ENCODE measurements around the gene SLC46A3. TPM values are rescaled to one million over a fixed set of nuclear protein-coding genes. Genes with fewer than 3 reads are reported as not detected.

SLC46A3 gene
- total RNA-seq, 2 donors from 2014 or later = 8.2 to 16.8 TPM

DNA sequence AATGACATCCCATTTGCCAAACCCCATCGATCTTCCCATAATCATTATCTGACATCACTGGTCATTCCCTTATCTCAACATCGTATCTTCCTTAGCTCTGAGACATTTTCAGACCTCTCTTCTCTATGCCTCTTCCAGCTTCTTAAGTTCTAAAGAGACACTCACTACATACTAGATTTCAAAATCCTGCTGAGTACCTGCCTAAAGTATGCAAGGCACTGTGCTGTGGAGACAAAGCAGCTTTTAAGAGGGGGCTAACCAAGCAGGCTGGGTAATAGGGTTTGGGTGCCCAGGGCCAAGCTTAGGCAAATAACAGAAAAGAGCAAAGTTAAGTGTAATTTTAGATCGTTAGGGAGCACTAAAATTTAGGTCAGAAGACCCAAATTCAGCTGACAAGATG, 63.2 kb downstream of the SLC46A3 start:
- H3K27ac ChIP-seq = no peak overlapping the region
- 71% methylated on average over 3 of the region's 3 CpGs for WGBS
- no peak overlapping the region for H3K4me3 ChIP-seq
- no peaks in the 10 kb centered on the region for H3K36me3 ChIP-seq
- H3K9me3 ChIP-seq = no peaks in the 10 kb centered on the region
- no peaks in the 10 kb centered on the region for H3K27me3 ChIP-seq (replicated peaks; ENCODE audit: insufficient read depth)
- intact Hi-C loops (cut with DNase I) = loop anchor here (5.0 to 10.0 kb wide), 3 partner anchors 62 to 1459 kb away; partner anchors contain the start of genes PAN3 and SLC46A3
- H3K4me1 ChIP-seq (replicated peaks) = no peaks in the 10 kb centered on the region
- no peak for DNase-seq (ENCODE audit: low spot score)
- TF ChIP-seq POLR2AphosphoS5 (IDR thresholded peaks at IDR 0.05) (no peak), POLR2A (IDR thresholded peaks at IDR 0.05) (no peak)
- TF ChIP-seq, protein P1, sequence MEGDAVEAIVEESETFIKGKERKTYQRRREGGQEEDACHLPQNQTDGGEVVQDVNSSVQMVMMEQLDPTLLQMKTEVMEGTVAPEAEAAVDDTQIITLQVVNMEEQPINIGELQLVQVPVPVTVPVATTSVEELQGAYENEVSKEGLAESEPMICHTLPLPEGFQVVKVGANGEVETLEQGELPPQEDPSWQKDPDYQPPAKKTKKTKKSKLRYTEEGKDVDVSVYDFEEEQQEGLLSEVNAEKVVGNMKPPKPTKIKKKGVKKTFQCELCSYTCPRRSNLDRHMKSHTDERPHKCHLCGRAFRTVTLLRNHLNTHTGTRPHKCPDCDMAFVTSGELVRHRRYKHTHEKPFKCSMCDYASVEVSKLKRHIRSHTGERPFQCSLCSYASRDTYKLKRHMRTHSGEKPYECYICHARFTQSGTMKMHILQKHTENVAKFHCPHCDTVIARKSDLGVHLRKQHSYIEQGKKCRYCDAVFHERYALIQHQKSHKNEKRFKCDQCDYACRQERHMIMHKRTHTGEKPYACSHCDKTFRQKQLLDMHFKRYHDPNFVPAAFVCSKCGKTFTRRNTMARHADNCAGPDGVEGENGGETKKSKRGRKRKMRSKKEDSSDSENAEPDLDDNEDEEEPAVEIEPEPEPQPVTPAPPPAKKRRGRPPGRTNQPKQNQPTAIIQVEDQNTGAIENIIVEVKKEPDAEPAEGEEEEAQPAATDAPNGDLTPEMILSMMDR (IDR thresholded peaks at IDR 0.05) = no peak

DNA sequence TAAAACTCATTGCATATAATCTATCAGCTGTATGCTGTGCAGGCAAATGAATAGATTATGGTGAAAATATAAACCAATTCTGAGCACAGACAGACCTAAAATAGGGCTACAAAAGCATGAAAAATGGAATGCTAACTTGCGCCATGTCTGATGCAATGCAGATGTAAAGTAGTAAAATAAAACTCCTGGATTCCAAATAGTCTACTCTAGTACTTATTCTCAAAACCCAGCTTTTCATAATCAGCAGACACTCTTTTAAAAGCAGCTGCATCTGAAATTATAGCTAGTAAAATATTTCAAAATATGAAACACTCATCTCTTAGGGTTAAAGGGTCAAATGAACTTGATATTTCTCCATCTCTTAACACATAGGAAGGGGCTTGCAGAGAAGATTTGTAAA, 64.5 kb downstream of the SLC46A3 start:
- TF ChIP-seq, protein P1 (IDR thresholded peaks at IDR 0.05) = no peak
- TF ChIP-seq POLR2A (IDR thresholded peaks at IDR 0.05) = no peak
- WGBS = 84% methylated on average over 1 of the region's 1 CpG
- Histone ChIP-seq H3K27me3 (replicated peaks; ENCODE audit: insufficient read depth) (no peaks in the 10 kb centered on the region), H3K27ac (no peak overlapping the region), H3K9me3 (no peaks in the 10 kb centered on the region), H3K4me3 (no peak overlapping the region), H3K36me3 (no peaks in the 10 kb centered on the region), H3K4me1 (replicated peaks) (no peaks in the 10 kb centered on the region)
- no peak for DNase-seq (ENCODE audit: low spot score)
- intact Hi-C loops (cut with DNase I) = loop anchor here (10.0 kb wide), 2 partner anchors 519 to 1461 kb away; partner anchors contain the start of gene PAN3

DNA sequence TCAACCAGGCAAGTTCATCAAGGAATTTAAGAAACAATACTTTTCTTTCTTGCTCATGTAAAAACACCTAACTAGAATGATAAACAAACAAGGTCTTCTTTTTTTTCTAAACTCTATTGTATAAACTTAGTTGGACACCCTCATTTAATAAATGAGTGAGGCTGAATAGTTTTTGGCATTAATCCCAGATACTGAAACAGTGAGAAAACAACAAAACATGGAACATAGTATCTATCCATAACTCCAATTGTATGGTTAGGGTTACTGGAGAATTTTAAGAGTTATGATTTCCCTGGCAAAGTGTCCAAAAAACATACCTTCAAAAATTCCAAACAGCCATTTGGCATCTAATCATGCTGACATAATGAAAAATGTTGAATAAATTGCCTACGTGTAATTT, 65.7 kb downstream of the SLC46A3 start:
- no peaks in the 10 kb centered on the region for H3K27me3 ChIP-seq (replicated peaks; ENCODE audit: insufficient read depth)
- WGBS = 57% methylated on average over 1 of the region's 1 CpG
- intact Hi-C loops (cut with DNase I) = loop anchor here (10.0 kb wide), 2 partner anchors 518 to 1462 kb away; partner anchors contain the start of gene PAN3
- no peaks in the 10 kb centered on the region for H3K9me3 ChIP-seq
- TF ChIP-seq POLR2AphosphoS5 (IDR thresholded peaks at IDR 0.05) (no peak), POLR2A (IDR thresholded peaks at IDR 0.05) (no peak)
- TF ChIP-seq, protein P1 (IDR thresholded peaks at IDR 0.05) = no peak
- no peak overlapping the region for H3K4me3 ChIP-seq
- H3K36me3 ChIP-seq = no peaks in the 10 kb centered on the region
- H3K4me1 ChIP-seq (replicated peaks) = no peaks in the 10 kb centered on the region
- no peak for DNase-seq (ENCODE audit: low spot score)
- H3K27ac ChIP-seq = no peak overlapping the region

DNA sequence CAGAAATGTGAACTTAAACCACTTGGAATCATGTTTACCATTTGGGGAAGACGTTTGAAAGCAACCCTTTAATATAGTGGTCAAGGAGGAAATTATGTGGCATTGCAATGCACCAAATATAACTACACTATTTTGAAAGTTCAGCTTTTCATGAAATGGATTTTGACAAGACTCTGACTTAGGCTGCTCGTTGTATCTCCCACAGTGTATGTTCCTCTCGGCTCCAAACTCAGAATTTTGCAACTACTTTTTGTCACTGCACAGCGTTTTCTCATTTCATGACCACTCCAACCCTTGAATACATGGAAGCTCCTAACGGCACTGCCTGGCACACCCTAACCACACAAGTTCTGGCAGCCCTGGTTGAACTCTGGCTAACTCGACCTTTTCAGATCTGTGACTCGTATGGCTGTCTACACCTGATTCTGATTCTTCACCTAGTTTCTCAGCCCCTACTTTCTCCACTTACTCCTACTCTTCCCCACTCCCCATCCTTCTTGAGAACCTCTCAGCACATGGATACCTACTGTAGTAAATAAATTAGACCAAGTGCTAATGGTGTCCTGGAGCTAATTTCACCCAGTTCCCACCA, 66.9 kb downstream of the SLC46A3 start:
- 81% methylated on average over 7 of the region's 7 CpGs for WGBS
- intact Hi-C loops (cut with DNase I) = loop anchor here (10.0 kb wide), 2 partner anchors 517 to 1463 kb away; partner anchors contain the start of gene PAN3

More for the DNA sequence above, 66.9 kb downstream of the SLC46A3 start:
- TF ChIP-seq, protein P1 (IDR thresholded peaks at IDR 0.05) = no peak
- no peak for TF ChIP-seq POLR2A (IDR thresholded peaks at IDR 0.05)
- TF ChIP-seq POLR2AphosphoS5 (IDR thresholded peaks at IDR 0.05) = no peak
- H3K27me3 ChIP-seq (replicated peaks; ENCODE audit: insufficient read depth) = no peaks in the 10 kb centered on the region
- H3K4me1 ChIP-seq (replicated peaks) = no peaks in the 10 kb centered on the region
- no peaks in the 10 kb centered on the region for H3K9me3 ChIP-seq
- H3K4me3 ChIP-seq = no peak overlapping the region
- DNase-seq (ENCODE audit: low spot score) = no peak
- no peaks in the 10 kb centered on the region for H3K36me3 ChIP-seq
- H3K27ac ChIP-seq = no peak overlapping the region
